ENCODE results near the gene PZP.
"Not testable (repeated sequence)": the region's sequence is repeated elsewhere in the genome, so short reads cannot be mapped to it uniquely, and the experiment has no call there.

Gene PZP

GRCh38 chr12:9235519-9235918 is 27.3 kb upstream of the PZP start:
- Histone ChIP-seq H3K36me3 (ENCODE audit: control insufficient read depth in 4 of 4, insufficient read depth in 4 of 4, low read length in 3 of 4) (peaks cover 0 to 2% (median 0%) of the 10 kb centered on the region in 4 experiments), H3K27ac (ENCODE audit: insufficient read depth in 1 of 2, low read depth in 1 of 2, low read length in 2 of 2, poor library complexity in 1 of 2, severe bottlenecking in 2 of 2) (no peak overlapping the region), H3K4me3 (ENCODE audit: control insufficient read depth in 1 of 7, extremely low read depth in 1 of 7, insufficient read depth in 4 of 7, low read depth in 2 of 7, low read length in 6 of 7) (no peak overlapping the region), H3K4me1 (ENCODE audit: control extremely low read depth in 1 of 4, control insufficient read depth in 4 of 4, insufficient read depth in 4 of 4, low read length in 3 of 4) (peaks cover 0 to 2% (median 0%) of the 10 kb centered on the region in 4 experiments), H3K9me3 (ENCODE audit: control extremely low read depth in 1 of 5, control insufficient read depth in 4 of 5, insufficient read depth in 2 of 5, low read depth in 1 of 5, low read length in 4 of 5) (no peaks in the 10 kb centered on the region), H3K27me3 (replicated peaks in 2 of 5; ENCODE audit: control insufficient read depth in 4 of 5, insufficient read depth in 5 of 5, low read length in 4 of 5) (no peaks in the 10 kb centered on the region)
- DNase-seq = no peak
- CTCF ChIA-PET = no interaction called here
- 90% methylated on average over 1 of the region's 4 CpGs for WGBS (ENCODE audit: insufficient coverage)
- POLR2A ChIA-PET = no interaction called here

GRCh38 chr12:9227950-9228349 is 19.8 kb upstream of the PZP start:
- ChIA-PET CTCF (no interaction called here), POLR2A (no interaction called here)
- H3K4me3 ChIP-seq (ENCODE audit: control insufficient read depth in 1 of 7, extremely low read depth in 1 of 7, insufficient read depth in 4 of 7, low read depth in 2 of 7, low read length in 6 of 7) = no peak overlapping the region
- no peaks in the 10 kb centered on the region for H3K4me1 ChIP-seq (ENCODE audit: control extremely low read depth in 1 of 4, control insufficient read depth in 4 of 4, insufficient read depth in 4 of 4, low read length in 3 of 4)
- WGBS (ENCODE audit: insufficient coverage) = 94% methylated on average over 6 of the region's 8 CpGs
- H3K9me3 ChIP-seq (ENCODE audit: control extremely low read depth in 1 of 5, control insufficient read depth in 4 of 5, insufficient read depth in 2 of 5, low read depth in 1 of 5, low read length in 4 of 5) = peaks cover 0 to 2% (median 0%) of the 10 kb centered on the region in 5 experiments
- no peak for DNase-seq
- H3K27me3 ChIP-seq (replicated peaks in 2 of 5; ENCODE audit: control insufficient read depth in 4 of 5, insufficient read depth in 5 of 5, low read length in 4 of 5) = no peaks in the 10 kb centered on the region
- H3K36me3 ChIP-seq (ENCODE audit: control insufficient read depth in 4 of 4, insufficient read depth in 4 of 4, low read length in 3 of 4) = no peaks in the 10 kb centered on the region
- no peak overlapping the region for H3K27ac ChIP-seq (ENCODE audit: insufficient read depth in 1 of 2, low read depth in 1 of 2, low read length in 2 of 2, poor library complexity in 1 of 2, severe bottlenecking in 2 of 2)

GRCh38 chr12:9223830-9224229 is 15.6 kb upstream of the PZP start:
- no CpG with 5 or more reads among the region's 2 CpGs for WGBS (ENCODE audit: insufficient coverage)
- Histone ChIP-seq H3K4me1 (ENCODE audit: control extremely low read depth in 1 of 4, control insufficient read depth in 4 of 4, insufficient read depth in 4 of 4, low read length in 3 of 4) (no peaks in the 10 kb centered on the region), H3K27me3 (replicated peaks in 2 of 5; ENCODE audit: control insufficient read depth in 4 of 5, insufficient read depth in 5 of 5, low read length in 4 of 5) (no peaks in the 10 kb centered on the region), H3K4me3 (ENCODE audit: control insufficient read depth in 1 of 7, extremely low read depth in 1 of 7, insufficient read depth in 4 of 7, low read depth in 2 of 7, low read length in 6 of 7) (no peak overlapping the region), H3K36me3 (ENCODE audit: control insufficient read depth in 4 of 4, insufficient read depth in 4 of 4, low read length in 3 of 4) (no peaks in the 10 kb centered on the region), H3K27ac (ENCODE audit: insufficient read depth in 1 of 2, low read depth in 1 of 2, low read length in 2 of 2, poor library complexity in 1 of 2, severe bottlenecking in 2 of 2) (no peak overlapping the region), H3K9me3 (ENCODE audit: control extremely low read depth in 1 of 5, control insufficient read depth in 4 of 5, insufficient read depth in 2 of 5, low read depth in 1 of 5, low read length in 4 of 5) (peaks cover 0 to 2% (median 0%) of the 10 kb centered on the region in 5 experiments)
- no peak for DNase-seq
- ChIA-PET POLR2A (no interaction called here), CTCF (no interaction called here)

DNA sequence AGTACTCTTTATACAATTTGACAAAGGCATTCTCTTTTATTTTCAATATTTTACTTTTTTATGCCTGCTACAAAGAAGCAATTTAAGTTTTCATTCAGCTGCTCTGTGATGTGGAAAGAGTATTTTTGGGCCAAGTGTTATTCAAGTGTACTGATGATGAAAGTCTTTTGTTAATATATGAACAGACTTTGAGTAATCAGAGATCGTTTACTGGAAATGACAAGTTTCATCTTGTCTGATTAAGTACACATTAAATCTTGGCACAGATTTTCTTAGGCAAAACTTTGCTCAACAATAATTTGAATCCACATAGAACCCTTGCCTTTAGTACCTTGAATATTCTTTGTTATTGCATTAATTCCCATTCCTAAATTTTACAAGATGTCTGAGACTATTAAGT is 13.3 kb upstream of the PZP start:
- Histone ChIP-seq H3K9me3 (ENCODE audit: control extremely low read depth in 1 of 5, control insufficient read depth in 4 of 5, insufficient read depth in 2 of 5, low read depth in 1 of 5, low read length in 4 of 5) (peaks cover 0 to 4% (median 0%) of the 10 kb centered on the region in 5 experiments), H3K4me1 (ENCODE audit: control extremely low read depth in 1 of 4, control insufficient read depth in 4 of 4, insufficient read depth in 4 of 4, low read length in 3 of 4) (no peaks in the 10 kb centered on the region), H3K27me3 (replicated peaks in 2 of 5; ENCODE audit: control insufficient read depth in 4 of 5, insufficient read depth in 5 of 5, low read length in 4 of 5) (no peaks in the 10 kb centered on the region), H3K36me3 (ENCODE audit: control insufficient read depth in 4 of 4, insufficient read depth in 4 of 4, low read length in 3 of 4) (no peaks in the 10 kb centered on the region), H3K27ac (ENCODE audit: insufficient read depth in 1 of 2, low read depth in 1 of 2, low read length in 2 of 2, poor library complexity in 1 of 2, severe bottlenecking in 2 of 2) (no peak overlapping the region), H3K4me3 (ENCODE audit: control insufficient read depth in 1 of 7, extremely low read depth in 1 of 7, insufficient read depth in 4 of 7, low read depth in 2 of 7, low read length in 6 of 7) (no peak overlapping the region)
- ChIA-PET POLR2A (no interaction called here), CTCF (no interaction called here)
- no CpG with 5 or more reads among the region's 1 CpG for WGBS (ENCODE audit: insufficient coverage)
- no peak for DNase-seq

DNA sequence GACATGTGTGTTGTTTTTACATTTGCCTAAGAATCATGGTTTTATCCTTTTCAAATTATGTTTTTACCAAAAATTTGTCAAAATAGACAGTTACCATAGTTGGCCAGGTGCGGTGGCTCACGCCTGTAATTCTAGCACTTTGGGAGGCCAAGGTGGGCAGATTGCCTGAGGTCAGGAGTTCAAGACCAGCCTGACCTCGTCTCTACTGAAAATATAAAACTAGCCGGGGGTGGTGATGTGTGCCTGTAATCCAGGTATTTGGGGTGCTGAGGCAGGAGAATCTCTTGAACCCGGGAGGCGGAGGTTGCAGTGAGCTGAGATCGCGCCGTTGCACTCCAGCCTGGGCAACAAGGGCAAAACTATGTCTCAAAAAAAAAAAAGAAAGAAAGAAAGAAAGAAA is 12.8 kb upstream of the PZP start:
- DNase-seq; POLR2A ChIA-PET; H3K36me3 ChIP-seq (ENCODE audit: control insufficient read depth in 4 of 4, insufficient read depth in 4 of 4, low read length in 3 of 4); H3K27me3 ChIP-seq (replicated peaks in 2 of 5; ENCODE audit: control insufficient read depth in 4 of 5, insufficient read depth in 5 of 5, low read length in 4 of 5); H3K9me3 ChIP-seq (ENCODE audit: control extremely low read depth in 1 of 5, control insufficient read depth in 4 of 5, insufficient read depth in 2 of 5, low read depth in 1 of 5, low read length in 4 of 5); H3K27ac ChIP-seq (ENCODE audit: insufficient read depth in 1 of 2, low read depth in 1 of 2, low read length in 2 of 2, poor library complexity in 1 of 2, severe bottlenecking in 2 of 2); H3K4me1 ChIP-seq (ENCODE audit: control extremely low read depth in 1 of 4, control insufficient read depth in 4 of 4, insufficient read depth in 4 of 4, low read length in 3 of 4); H3K4me3 ChIP-seq (ENCODE audit: control insufficient read depth in 1 of 7, extremely low read depth in 1 of 7, insufficient read depth in 4 of 7, low read depth in 2 of 7, low read length in 6 of 7); CTCF ChIA-PET: not testable (repeated sequence)
- 100% methylated on average over 5 of the region's 9 CpGs for WGBS (ENCODE audit: insufficient coverage)

DNA sequence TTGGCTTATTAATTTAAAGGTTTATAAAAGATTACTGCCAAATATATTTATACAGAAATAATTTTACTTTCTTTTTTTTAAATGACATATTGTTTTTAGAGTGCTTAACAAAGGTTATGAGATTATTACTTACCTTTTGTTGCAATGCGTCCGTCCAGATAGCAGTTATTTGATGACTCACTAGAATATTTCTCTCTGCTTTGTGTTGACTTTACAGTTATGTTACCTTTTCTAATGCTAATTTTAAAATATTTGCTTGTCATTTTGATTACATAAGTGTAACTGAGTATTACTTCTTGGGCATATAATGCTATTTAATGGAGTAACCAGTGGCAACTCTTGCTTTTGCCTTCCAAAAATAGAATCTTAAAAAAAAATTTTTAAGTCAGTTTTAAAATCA is 6.3 kb upstream of the PZP start:
- no peaks in the 10 kb centered on the region for H3K4me1 ChIP-seq (ENCODE audit: control extremely low read depth in 1 of 4, control insufficient read depth in 4 of 4, insufficient read depth in 4 of 4, low read length in 3 of 4)
- 100% methylated on average over 1 of the region's 2 CpGs for WGBS (ENCODE audit: insufficient coverage)
- peaks cover 0 to 19% (median 5%) of the 10 kb centered on the region in 5 experiments for H3K9me3 ChIP-seq (ENCODE audit: control extremely low read depth in 1 of 5, control insufficient read depth in 4 of 5, insufficient read depth in 2 of 5, low read depth in 1 of 5, low read length in 4 of 5)
- ChIA-PET POLR2A (no interaction called here), CTCF (no interaction called here)
- no peak overlapping the region for H3K4me3 ChIP-seq (ENCODE audit: control insufficient read depth in 1 of 7, extremely low read depth in 1 of 7, insufficient read depth in 4 of 7, low read depth in 2 of 7, low read length in 6 of 7)
- H3K27ac ChIP-seq (ENCODE audit: insufficient read depth in 1 of 2, low read depth in 1 of 2, low read length in 2 of 2, poor library complexity in 1 of 2, severe bottlenecking in 2 of 2) = no peak overlapping the region
- peaks cover 0 to 4% (median 1%) of the 10 kb centered on the region in 4 experiments for H3K36me3 ChIP-seq (ENCODE audit: control insufficient read depth in 4 of 4, insufficient read depth in 4 of 4, low read length in 3 of 4)
- H3K27me3 ChIP-seq (replicated peaks in 2 of 5; ENCODE audit: control insufficient read depth in 4 of 5, insufficient read depth in 5 of 5, low read length in 4 of 5) = no peaks in the 10 kb centered on the region
- DNase-seq = no peak

- H3K36me3 ChIP-seq (ENCODE audit: control insufficient read depth in 4 of 4, insufficient read depth in 4 of 4, low read length in 3 of 4) = peaks cover 0 to 4% (median 1%) of the 10 kb centered on the region in 4 experiments
- H3K27ac ChIP-seq (ENCODE audit: insufficient read depth in 1 of 2, low read depth in 1 of 2, low read length in 2 of 2, poor library complexity in 1 of 2, severe bottlenecking in 2 of 2) = no peak overlapping the region
- POLR2A ChIA-PET = no interaction called here
- no peak overlapping the region for H3K4me3 ChIP-seq (ENCODE audit: control insufficient read depth in 1 of 7, extremely low read depth in 1 of 7, insufficient read depth in 4 of 7, low read depth in 2 of 7, low read length in 6 of 7)
- peaks cover 0 to 17% (median 5%) of the 10 kb centered on the region in 5 experiments for H3K9me3 ChIP-seq (ENCODE audit: control extremely low read depth in 1 of 5, control insufficient read depth in 4 of 5, insufficient read depth in 2 of 5, low read depth in 1 of 5, low read length in 4 of 5)
- no peaks in the 10 kb centered on the region for H3K4me1 ChIP-seq (ENCODE audit: control extremely low read depth in 1 of 4, control insufficient read depth in 4 of 4, insufficient read depth in 4 of 4, low read length in 3 of 4)
- WGBS (ENCODE audit: insufficient coverage) = 100% methylated on average over 1 of the region's 1 CpG
- CTCF ChIA-PET = interaction anchor here (1.0 kb wide), 1 partner anchor 19 kb away, joined by 4 read pairs; no protein-coding TSS in a partner anchor
- no peaks in the 10 kb centered on the region for H3K27me3 ChIP-seq (replicated peaks in 2 of 5; ENCODE audit: control insufficient read depth in 4 of 5, insufficient read depth in 5 of 5, low read length in 4 of 5)
- no peak for DNase-seq
These were observed 3.5 kb upstream of the PZP start for GRCh38 chr12:9211687-9212086.
